ENCODE measurements around the gene ZNF629. TPM values are rescaled to one million over a fixed set of nuclear protein-coding genes. Genes with fewer than 3 reads are reported as not detected.

The ZNF629 gene
- polyA plus RNA-seq, 2 of the 4 experiments (the other 2 are of a cell fraction): 5.9 to 13.6 TPM

- WGBS (ENCODE audit: missing lambda C conversion rate): 86% methylated on average over 3 of the region's 3 CpGs
- ChIA-PET CTCF (interaction anchor here (0.6 to 5.6 kb wide), 6 partner anchors 10 to 123 kb away, joined by 3 to 41 read pairs (median 4); no protein-coding TSS in a partner anchor), POLR2A (interaction anchor here (0.6 kb wide), 1 partner anchor 102 kb away, joined by 5 read pairs; no protein-coding TSS in a partner anchor)
These were observed 15.9 kb upstream of the ZNF629 start for GRCh38 chr16:30802936-30803335.

GRCh38 chr16:30797670-30798309 lies 10.8 kb upstream of the ZNF629 start:
- ChIA-PET POLR2A (interaction anchor here (1.5 kb wide), 1 partner anchor 8 kb away, joined by 4 read pairs; no protein-coding TSS in a partner anchor), CTCF (interaction anchor here (0.6 to 2.0 kb wide), 5 partner anchors 10 to 207 kb away, joined by 3 to 9 read pairs (median 5); partner anchors contain the start of gene ZNF629)
- no peak for FAIRE-seq
- DNase-seq (ENCODE audit: low read depth in 1 of 2, low spot score in 1 of 2): peak in 1 of 2 experiments; percentile 51
- no peak overlapping the region for H3K4me3 ChIP-seq
- no peak overlapping the region for H3K4me2 ChIP-seq
- H3K27ac ChIP-seq: no peak overlapping the region
- TF ChIP-seq NFE2L2 (conservative IDR thresholded peaks at IDR 0.05; ENCODE audit: low read length) (peak; percentile 57), ZFP36 (IDR thresholded peaks at IDR 0.05; ENCODE audit: borderline replicate concordance, partially characterized antibody) (no peak), HMGXB4 (CRISPR knock-in tag; IDR thresholded peaks at IDR 0.05; ENCODE audit: borderline replicate concordance) (no peak), SMC3 (IDR thresholded peaks at IDR 0.05) (no peak), USF2 (IDR thresholded peaks at IDR 0.05) (no peak), CHD4 (IDR thresholded peaks at IDR 0.05; ENCODE audit: borderline replicate concordance) (no peak), EHF (CRISPR knock-in tag; IDR thresholded peaks at IDR 0.05) (no peak), BHLHE40 (IDR thresholded peaks at IDR 0.05; ENCODE audit: low read depth, low read length) (no peak)
- no peaks in the 10 kb centered on the region for H3K4me1 ChIP-seq
- no peaks in the 10 kb centered on the region for H3K9me3 ChIP-seq
- WGBS (ENCODE audit: missing lambda C conversion rate): 52% methylated on average over 8 of the region's 8 CpGs
- ATAC-seq: peak; percentile 84 to 90; a peak in 5 of 6 replicates

More at GRCh38 chr16:30802936-30803335, 15.9 kb upstream of the ZNF629 start:
- no peaks in the 10 kb centered on the region for H3K9me3 ChIP-seq
- FAIRE-seq: no peak
- no peak for DNase-seq (ENCODE audit: low read depth in 1 of 2, low spot score in 1 of 2)
- H3K4me2 ChIP-seq: no peak overlapping the region
- TF ChIP-seq HOXB5 (CRISPR knock-in tag; IDR thresholded peaks at IDR 0.05) (no peak), RAD21 (conservative IDR thresholded peaks at IDR 0.05 in 1 of 2, IDR thresholded peaks at IDR 0.05 in 1 of 2) (no peak), CTCF (IDR thresholded peaks at IDR 0.05) (no peak)
- H3K4me1 ChIP-seq: peaks cover 8% of the 10 kb centered on the region; the same call in 1 of the 3 replicates
- no peak overlapping the region for H3K27ac ChIP-seq
- no peak for ATAC-seq
- H3K4me3 ChIP-seq: no peak overlapping the region

GRCh38 chr16:30794634-30795033 lies 7.6 kb upstream of the ZNF629 start:
- Histone ChIP-seq H3K9me3 (no peaks in the 10 kb centered on the region), H3K4me3 (no peak overlapping the region), H3K27ac (no peak overlapping the region), H3K4me1 (no peaks in the 10 kb centered on the region), H3K4me2 (no peak overlapping the region)
- ChIA-PET CTCF (interaction anchor here (1.0 to 6.8 kb wide), 3 partner anchors 10 to 20 kb away, joined by 3 to 35 read pairs (median 20); no protein-coding TSS in a partner anchor), POLR2A (no interaction called here)
- no peak for DNase-seq (ENCODE audit: low read depth in 1 of 2, low spot score in 1 of 2)
- no peak for ATAC-seq
- TF ChIP-seq HES2 (IDR thresholded peaks at IDR 0.05): no peak
- TF ChIP-seq CBX8 (IDR thresholded peaks at IDR 0.05): no peak
- TF ChIP-seq BCL3 (IDR thresholded peaks at IDR 0.05): no peak
- no peak for TF ChIP-seq NPAS2 (CRISPR knock-in tag; IDR thresholded peaks at IDR 0.05; ENCODE audit: borderline replicate concordance)
- TF ChIP-seq RAD21 (conservative IDR thresholded peaks at IDR 0.05 in 1 of 2, IDR thresholded peaks at IDR 0.05 in 1 of 2): no peak
- no peak for TF ChIP-seq USF2 (IDR thresholded peaks at IDR 0.05)
- no peak for TF ChIP-seq SMC3 (IDR thresholded peaks at IDR 0.05)
- no peak for TF ChIP-seq ZSCAN20 (CRISPR knock-in tag; IDR thresholded peaks at IDR 0.05)
- TF ChIP-seq TFCP2L1 (CRISPR knock-in tag; IDR thresholded peaks at IDR 0.05): no peak
- no peak for TF ChIP-seq RNF2 (IDR thresholded peaks at IDR 0.05; ENCODE audit: borderline replicate concordance, low read depth)
- TF ChIP-seq RFX5 (IDR thresholded peaks at IDR 0.05): no peak
- TF ChIP-seq NR3C1 (IDR thresholded peaks at IDR 0.05): no peak
- TF ChIP-seq POLR2A (IDR thresholded peaks at IDR 0.05; ENCODE audit: low read length): no peak
- no peak for TF ChIP-seq JUNB (IDR thresholded peaks at IDR 0.05)
- no peak for TF ChIP-seq FOXS1 (CRISPR knock-in tag; IDR thresholded peaks at IDR 0.05)
- no peak for TF ChIP-seq MAFK (IDR thresholded peaks at IDR 0.05; ENCODE audit: partially characterized antibody)
- WGBS (ENCODE audit: missing lambda C conversion rate): 84% methylated on average over 3 of the region's 3 CpGs
- no peak for FAIRE-seq
